C4-2B (cell line): Measurements from ENCODE around the gene ARNT2.

ENCODE experiments used
- CTCF ChIP-seq: fragments of 450-650 bp; conservative IDR thresholded peaks from 2 replicates; pipeline ENCODE4 v1.5.1; 2017; ENCODE audit warnings: mild to moderate bottlenecking
- ZFX ChIP-seq: fragments of 450-650 bp; IDR thresholded peaks from 2 replicates; pipeline ENCODE4 v1.6.1; 2017

DNA sequence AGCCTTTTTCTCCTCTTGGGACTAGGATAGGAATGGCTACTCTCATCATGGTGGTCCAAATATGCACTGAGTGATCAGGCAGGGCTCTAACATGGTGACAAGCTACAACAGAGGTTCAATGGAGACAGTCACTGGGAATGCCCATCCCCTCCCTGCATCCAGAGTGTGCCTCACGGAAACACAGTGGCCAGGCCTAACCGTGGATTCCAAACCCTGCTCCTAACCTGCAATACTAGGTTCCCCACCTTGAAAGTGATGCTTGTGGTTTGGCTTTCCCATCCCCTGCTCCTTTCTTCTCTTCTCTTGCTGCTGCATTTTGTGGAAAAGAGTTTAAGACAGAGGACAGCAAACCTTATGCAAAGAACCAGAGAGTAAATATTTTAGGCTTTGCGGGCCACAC lies 216.0 kb downstream of the ARNT2 start:
- TF ChIP-seq CTCF (no peak), ZFX (no peak)
